GM12878 (cell line): ENCODE results near the gene TOM1L2. TPM values are rescaled to one million over a fixed set of nuclear protein-coding genes. Genes with fewer than 3 reads are reported as not detected.

Source experiments
- ATAC-seq: fragments of 200-7000 bp; cut with Tn5 transposase; 3 replicates; pipeline ENCODE4 v1.9.1; 2020; ENCODE audit warnings: mild to moderate bottlenecking, moderate library complexity
- BruUV-seq: library from RNA; stranded (reverse); fragments of 400-500 nt; replicated peaks from 2 replicates; lab custom pipeline; 2021; lab: Mats Ljungman, UMichigan
- CTCF ChIA-PET: fragments of 300-600 bp; sonication (Branson Sonifier 250); formaldehyde crosslinking; extraction: SDS; loops from one replicate; lab custom pipeline; 2021; ENCODE audit warnings: inconsistent platforms; lab: Yijun Ruan, JAX
- POLR2A ChIA-PET: fragments of 350-600 bp; formaldehyde crosslinking; extraction: SDS; loops from one replicate; lab custom pipeline; 2021; ENCODE audit warnings: inconsistent platforms; lab: Charles Lee
- RAD21 ChIA-PET: fragments of 300-600 bp; sonication (Branson Sonifier 250); formaldehyde crosslinking; loops from one replicate; lab custom pipeline; 2023; ENCODE audit warnings: antibody characterized with exemption; ENCODE audit not compliant: unreplicated experiment; lab: Charles Lee
- SMC1A ChIA-PET: fragments of 300-600 bp; sonication (Branson Sonifier 250); formaldehyde crosslinking; loops from one replicate; lab custom pipeline; 2023; ENCODE audit not compliant: unreplicated experiment, uncharacterized antibody; lab: Charles Lee
- DNase-seq: peaks from one replicate; pipeline ENCODE4 v3.0.0-alpha.2; 2011; ENCODE audit warnings: low read depth, low spot score
- FAIRE-seq: peaks from 3 replicates; lab custom pipeline; 2011; peaks lifted over from hg19 to GRCh38; lab: Jason Lieb, UNC
- H2AFZ ChIP-seq: 2 replicates; pipeline ENCODE4 v1.6.0; 2011; ENCODE audit warnings: low read depth, low read length, control low read depth; ENCODE audit not compliant: control insufficient read depth
- H3K27ac ChIP-seq: 2 replicates; pipeline ENCODE4 v1.5.1; 2011; ENCODE audit warnings: control low read depth; ENCODE audit not compliant: control insufficient read depth, insufficient read depth
- H3K27me3 ChIP-seq, 2 experiments: replicated peaks in 1 of 2; 2 replicates each; pipeline versions ENCODE4 v1.6.0 to v1.6.1; 2011; ENCODE audit warnings: low read length in 1 of 2; ENCODE audit not compliant: control insufficient read depth in 2 of 2, insufficient read depth in 2 of 2
- H3K36me3 ChIP-seq, 2 experiments: 2 replicates each; pipeline ENCODE4 v1.5.1; 2011; ENCODE audit warnings: low read length in 1 of 2; ENCODE audit not compliant: control insufficient read depth in 2 of 2, insufficient read depth in 2 of 2
- H3K4me1 ChIP-seq: 2 replicates; pipeline ENCODE4 v1.6.1; 2011; ENCODE audit warnings: mild to moderate bottlenecking, low read length, moderate library complexity, mixed read lengths; ENCODE audit not compliant: control insufficient read depth, insufficient read depth
- H3K4me2 ChIP-seq: 2 replicates; pipeline ENCODE4 v1.6.0; 2011; ENCODE audit warnings: control low read depth; ENCODE audit not compliant: control insufficient read depth, insufficient read depth
- H3K4me3 ChIP-seq: fragments of 200-600 bp; sonication (generic); 2 replicates; pipeline ENCODE4 v1.5.1; 2016
- H3K79me2 ChIP-seq: 2 replicates; pipeline ENCODE4 v1.6.0; 2011; ENCODE audit warnings: low read length; ENCODE audit not compliant: control insufficient read depth, insufficient read depth
- H3K9ac ChIP-seq: 2 replicates; pipeline ENCODE4 v1.8.0; 2011; ENCODE audit warnings: low read length, control low read depth, mixed read lengths; ENCODE audit not compliant: control insufficient read depth, insufficient read depth
- H3K9me3 ChIP-seq: replicated peaks from 3 replicates; pipeline ENCODE4 v1.5.1; 2011; ENCODE audit warnings: mild to moderate bottlenecking, low read length; ENCODE audit not compliant: control insufficient read depth, insufficient read depth
- H4K20me1 ChIP-seq: 2 replicates; pipeline ENCODE4 v1.6.0; 2011; ENCODE audit not compliant: control insufficient read depth, insufficient read depth
- BRCA1 ChIP-seq: IDR thresholded peaks from 2 replicates; pipeline ENCODE4 v1.6.1; 2011; ENCODE audit warnings: low read depth, low read length, improper control_type of control experiment
- SPI1 ChIP-seq: IDR thresholded peaks from 2 replicates; pipeline ENCODE4 v1.6.1; 2011; ENCODE audit warnings: low read depth, mild to moderate bottlenecking, low read length, moderate library complexity, borderline replicate concordance; ENCODE audit not compliant: insufficient read depth
- SUZ12 ChIP-seq: fragments of 200-600 bp; sonication (generic); IDR thresholded peaks from one replicate; pipeline ENCODE4 v1.6.1; 2018; ENCODE audit warnings: antibody characterized with exemption, mild to moderate bottlenecking; ENCODE audit not compliant: unreplicated experiment
- ZBTB11 ChIP-seq: fragments of 450-650 bp; formaldehyde crosslinking; IDR thresholded peaks from 2 replicates; pipeline ENCODE4 v1.5.0; 2022; ENCODE audit warnings: mild to moderate bottlenecking, missing genetic modification characterization
- WGBS: methylation state at CpG from one replicate; pipeline ENCODE4 v1.1.6; 2016; ENCODE audit warnings: low lambda C conversion rate; ENCODE audit not compliant: insufficient replicate concordance, insufficient coverage; ENCODE audit errors: missing lambda C conversion rate; 5-methylcytosine and 5-hydroxymethylcytosine counted together
- in situ Hi-C: fragments of 300-500 bp; cut with MboI; formaldehyde crosslinking; loops from 9 replicates; pipeline ENCODE4 v1.14.3; 2018; ENCODE audit warnings: mixed read lengths
- intact Hi-C: fragments of 100-400 bp; cut with micrococcal nuclease; formaldehyde crosslinking; loops from one replicate; pipeline ENCODE4 v1.14.2; 2022; ENCODE audit not compliant: unreplicated experiment
- polyA plus RNA-seq, 11 experiments: library from polyadenylated mRNA; depleted of rRNA in 4 of 11; unstranded in 6 of 11; stranded (reverse) in 5 of 11; fragments of >200 nt; fragmentation: Nextera tagmentation in 4 of 11; fragmentation: Illumina TruSeq in 1 of 11; extraction: Ambion mirVana in 4 of 11; extraction: Trizol in 1 of 11; gene quantifications; 1 replicate in 1 of 11; 2 replicates in 10 of 11; pipeline versions ENCODE4 v1.2.1 to v1.2.3, GENCODE V29; 2011 to 2016; ENCODE audit warnings: inconsistent platforms in 2 of 11, missing spikeins in 2 of 11, low read depth in 1 of 11
- total RNA-seq, 4 experiments: library from RNA; depleted of rRNA in 3 of 4; stranded (reverse); fragments of >200 nt in 3 of 4; fragmentation: Illumina TruSeq in 1 of 4; extraction: Trizol in 1 of 4; gene quantifications; 2 replicates each; pipeline versions ENCODE4 v1.2.1 to v1.2.3, GENCODE V29; 2013 to 2021

The TOM1L2 gene
- total and polyA plus RNA-seq, 10 of the 15 experiments (the other 5 are each of a cell fraction or from before 2014, with no cell fraction given): 0.19 to 19.2 (median 8.1) TPM

- ChIA-PET POLR2A (no interaction called here), SMC1A (interaction anchor here (1.0 to 1.8 kb wide), 3 partner anchors 10 to 48 kb away, joined by 3 to 4 read pairs (median 3); no protein-coding TSS in a partner anchor), CTCF (no interaction called here), RAD21 (no interaction called here)
- no peaks in the 10 kb centered on the region for H3K27me3 ChIP-seq
- DNase-seq: no peak
- H3K9me3 ChIP-seq: no peaks in the 10 kb centered on the region
- H2AFZ ChIP-seq: no peak overlapping the region
- no peaks in the 10 kb centered on the region for H3K36me3 ChIP-seq
- no TSS peak for BruUV-seq
- in situ Hi-C loops (no loop called here), intact Hi-C loops (no loop called here)
- peaks cover 7% of the 10 kb centered on the region; the same call in 1 of the 2 replicates for H3K4me1 ChIP-seq
- ATAC-seq: no peak
- H4K20me1 ChIP-seq: no peaks in the 10 kb centered on the region; the same call in 1 of the 2 replicates
- H3K9ac ChIP-seq: no peak overlapping the region
- H3K27ac ChIP-seq: no peak overlapping the region
- H3K4me3 ChIP-seq: no peak overlapping the region
- no peak overlapping the region for H3K4me2 ChIP-seq
- no peak for FAIRE-seq
- no peaks in the 10 kb centered on the region for H3K79me2 ChIP-seq
- TF ChIP-seq SPI1 (no peak), ZBTB11 (no peak), SUZ12 (no peak), BRCA1 (no peak)
- 96% methylated on average over 4 of the region's 4 CpGs for WGBS
These were observed 34.9 kb downstream of the TOM1L2 start for GRCh38 chr17:17937201-17937853.
